HG03378 (cell line): ENCODE results near the gene CAPNS2.
"Not testable (repeated sequence)": the region's sequence is repeated elsewhere in the genome, so short reads cannot be mapped to it uniquely, and the experiment has no call there.

ENCODE experiments used
- ATAC-seq: cut with Tn5 transposase; IDR thresholded peaks from one replicate; pipeline ENCODE4 v1.9.1; 2021; ENCODE audit warnings: mild to moderate bottlenecking, moderate library complexity; ENCODE audit not compliant: unreplicated experiment

The CAPNS2 gene

GRCh38 chr16:55567382-55567781, 898 bp downstream of the CAPNS2 start:
- ATAC-seq, result no peak

DNA sequence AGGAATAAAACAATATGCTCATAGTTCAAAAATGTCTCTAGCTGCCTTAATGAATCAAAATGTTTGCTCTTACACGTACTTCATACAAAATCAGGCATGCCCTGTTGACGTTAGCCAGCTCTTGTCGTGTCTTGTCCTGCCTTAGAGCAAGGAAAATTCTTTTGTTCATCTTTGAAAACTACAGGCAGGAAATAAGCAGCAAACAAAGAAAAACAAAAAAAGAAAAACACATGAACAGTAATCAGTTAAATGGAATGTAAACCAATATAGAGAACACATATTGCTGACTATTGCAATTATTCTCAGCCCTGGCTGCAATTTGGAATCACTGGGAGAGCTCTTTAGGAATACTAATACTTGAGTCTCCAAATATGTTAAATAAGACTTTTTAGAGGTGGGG, 1.7 kb downstream of the CAPNS2 start:
- ATAC-seq, result no peak

DNA sequence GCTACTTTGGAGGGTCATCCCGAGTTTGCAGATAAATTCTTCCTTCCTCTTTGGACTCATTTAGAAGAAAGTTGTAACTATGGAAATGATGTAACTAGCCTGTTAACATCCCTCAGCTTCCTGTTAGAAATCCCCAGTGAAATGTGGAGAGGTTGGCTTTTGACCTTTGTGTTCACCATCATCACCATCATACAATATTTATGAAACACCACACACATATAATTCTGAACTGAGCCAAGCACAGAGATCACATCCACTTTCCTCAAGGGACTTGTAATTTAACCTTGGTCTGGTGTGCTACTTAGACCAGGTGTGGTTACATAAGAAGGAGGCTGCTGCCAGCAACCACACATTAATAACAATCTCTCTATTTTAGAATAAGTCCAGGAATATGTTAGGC, 2.5 kb downstream of the CAPNS2 start:
- no peak for ATAC-seq

DNA sequence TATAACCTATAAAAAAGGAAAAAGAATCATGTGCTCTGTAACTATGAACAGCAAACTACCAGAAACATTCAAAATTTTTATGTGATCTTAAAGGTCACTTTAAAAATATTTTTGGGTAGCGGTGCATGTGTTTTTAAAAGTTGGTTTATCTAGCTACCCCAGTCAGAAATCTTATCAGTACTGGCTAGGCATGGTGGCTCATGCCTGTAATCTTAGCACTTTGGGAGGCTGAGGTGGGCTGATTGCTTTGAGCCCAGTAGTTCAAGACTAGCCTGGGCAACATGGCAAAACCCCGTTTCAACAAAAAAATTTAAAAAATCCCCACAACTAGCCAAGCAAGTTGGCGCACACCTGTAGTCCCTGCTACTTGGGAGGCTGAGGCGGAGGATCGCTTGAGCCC, 3.7 kb downstream of the CAPNS2 start:
- ATAC-seq, result no peak

DNA sequence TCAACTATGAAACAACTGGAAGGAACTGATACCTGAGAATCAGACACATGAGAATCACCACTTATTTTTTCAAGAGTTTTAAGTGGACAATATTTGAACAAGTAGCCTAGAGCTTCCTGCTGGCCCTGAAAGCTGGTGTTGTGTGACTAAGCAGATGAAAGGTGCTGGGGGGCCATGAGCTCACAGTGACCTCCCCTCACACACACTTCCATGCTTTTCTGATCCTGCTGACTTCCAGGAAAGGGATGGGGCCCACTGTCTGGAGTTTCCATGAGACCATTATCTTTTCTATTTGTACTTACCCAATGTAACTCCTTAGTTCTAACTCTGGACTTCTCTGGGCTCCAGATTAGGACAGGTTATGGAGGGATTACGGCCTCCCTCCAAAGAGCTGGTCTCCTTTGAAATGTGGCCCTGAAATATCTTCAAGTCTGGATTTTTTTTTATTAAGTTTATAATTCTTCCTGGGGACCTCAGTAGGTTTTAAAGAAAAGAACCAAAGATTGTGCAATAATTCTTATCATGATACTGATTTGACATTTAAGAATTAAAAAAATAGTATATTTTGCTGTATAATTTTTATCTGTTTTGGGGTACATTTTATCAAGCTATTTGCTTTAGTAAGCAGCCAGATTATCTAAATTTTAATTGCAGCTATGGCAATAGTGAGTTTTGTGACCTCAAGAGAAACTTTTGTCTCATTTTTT, 4.9 kb downstream of the CAPNS2 start:
- no peak for ATAC-seq

- no peak for ATAC-seq
These were observed 6.0 kb downstream of the CAPNS2 start for GRCh38 chr16:55572439-55572838.

- ATAC-seq, result no peak
These were observed 8.3 kb downstream of the CAPNS2 start for GRCh38 chr16:55574811-55575210.

- no peak for ATAC-seq
These were observed 9.0 kb downstream of the CAPNS2 start for GRCh38 chr16:55575496-55575895.

GRCh38 chr16:55576384-55576783, 9.9 kb downstream of the CAPNS2 start:
- ATAC-seq, result no peak

DNA sequence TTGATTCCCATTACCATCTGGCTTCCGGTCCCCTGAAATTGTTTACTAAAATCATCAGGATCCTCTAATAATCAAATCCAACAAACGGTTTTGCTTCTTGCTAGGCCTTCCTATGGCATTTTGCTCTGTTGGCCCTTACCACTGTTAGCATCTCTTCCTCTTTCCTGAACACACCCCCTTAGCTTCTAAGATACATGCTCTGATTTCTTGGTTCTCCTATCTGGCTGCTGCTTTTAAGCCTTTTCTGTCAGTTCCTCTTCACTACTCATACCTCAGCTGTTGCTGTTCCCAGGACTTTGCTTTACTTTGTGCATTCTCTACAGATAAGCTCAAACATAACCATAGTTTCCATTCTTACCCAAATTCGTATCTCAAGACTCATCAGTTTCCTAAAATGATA, 11.4 kb downstream of the CAPNS2 start:
- ATAC-seq, result no peak

- ATAC-seq, result no peak
These were observed 19.1 kb downstream of the CAPNS2 start for GRCh38 chr16:55585631-55586030.

- no peak for ATAC-seq
These were observed 22.3 kb downstream of the CAPNS2 start for GRCh38 chr16:55588799-55589198.

- ATAC-seq, result no peak
These were observed 25.8 kb downstream of the CAPNS2 start for GRCh38 chr16:55592306-55592705.

DNA sequence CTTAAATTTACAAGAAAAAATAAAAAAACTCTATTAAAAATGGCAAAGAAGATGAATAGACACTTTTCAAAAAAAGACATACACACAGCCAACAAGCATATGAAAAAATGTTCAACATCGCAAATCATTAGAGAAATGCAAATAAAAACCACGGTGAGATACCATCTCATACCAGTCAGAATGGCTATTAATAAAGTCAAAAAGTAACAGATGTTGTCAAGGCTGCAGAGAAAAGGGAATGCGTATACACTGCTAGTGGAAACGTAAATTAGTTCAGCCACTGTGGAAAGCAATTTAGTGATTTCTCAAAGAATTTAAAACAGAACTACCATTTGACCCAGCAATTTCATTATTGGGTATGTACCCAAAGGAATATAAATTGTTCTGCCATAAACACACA, 31.4 kb downstream of the CAPNS2 start:
- no peak for ATAC-seq

DNA sequence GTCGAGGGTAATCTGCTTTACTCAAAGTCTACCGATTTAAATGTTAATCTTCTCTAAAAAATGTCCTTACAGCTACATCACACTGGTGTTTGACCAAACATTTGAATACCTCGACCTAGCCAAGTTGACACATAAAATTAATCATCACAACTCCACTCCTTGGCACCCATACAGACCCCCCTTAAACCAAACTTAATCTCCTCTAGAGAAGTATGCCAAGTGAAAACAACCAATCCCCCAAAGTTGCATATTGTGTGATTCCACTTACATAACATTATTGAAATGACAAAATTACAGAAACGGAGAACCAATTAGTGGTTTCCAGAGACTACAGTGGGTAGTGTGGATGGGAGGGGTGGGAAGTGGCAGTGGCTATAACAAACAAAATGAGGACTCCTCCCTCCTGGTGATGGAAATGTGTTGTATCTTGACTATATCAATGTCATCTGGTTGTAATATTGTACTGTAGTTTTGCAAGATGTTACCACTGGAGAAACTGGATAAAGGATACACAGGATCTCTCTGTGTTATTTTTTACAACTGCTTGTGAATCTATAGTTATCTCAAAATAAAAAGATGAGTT, 39.4 kb downstream of the CAPNS2 start:
- no peak for ATAC-seq

DNA sequence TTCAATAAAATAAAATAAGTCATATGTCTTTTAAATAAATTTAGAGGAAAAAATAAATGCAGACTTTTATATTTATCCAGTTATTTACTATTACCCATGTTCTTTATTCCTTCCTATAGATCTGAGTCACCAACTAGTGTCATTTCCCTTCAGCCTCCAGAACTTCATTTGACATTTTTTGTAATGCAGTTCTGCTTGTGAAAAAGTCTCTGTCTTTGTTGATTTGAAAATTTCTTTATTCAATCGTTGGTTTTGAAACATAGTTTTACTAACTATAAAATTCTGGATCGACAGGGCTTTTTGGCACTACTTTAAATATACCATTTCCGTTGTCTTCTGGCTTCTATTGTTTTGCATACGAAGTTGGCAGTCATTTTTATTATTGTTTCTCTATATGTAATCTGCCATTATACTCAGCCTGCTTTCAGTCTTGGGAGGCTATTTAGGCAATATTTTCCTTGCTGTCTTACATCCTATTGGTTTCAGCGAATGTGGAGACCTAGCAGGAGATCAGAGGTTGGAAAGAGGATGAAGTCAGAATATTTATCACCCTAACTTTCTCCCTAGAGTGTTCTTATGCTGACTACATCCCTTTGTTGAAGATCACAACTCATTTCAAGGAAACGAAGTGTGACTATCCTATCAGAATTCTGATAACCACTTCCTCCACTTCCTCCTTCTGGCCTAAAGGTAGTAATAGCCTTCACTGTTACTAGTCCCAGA, 47.3 kb downstream of the CAPNS2 start:
- no peak for ATAC-seq

- no peak for ATAC-seq
These were observed 48.6 kb downstream of the CAPNS2 start for GRCh38 chr16:55615071-55615470.

DNA sequence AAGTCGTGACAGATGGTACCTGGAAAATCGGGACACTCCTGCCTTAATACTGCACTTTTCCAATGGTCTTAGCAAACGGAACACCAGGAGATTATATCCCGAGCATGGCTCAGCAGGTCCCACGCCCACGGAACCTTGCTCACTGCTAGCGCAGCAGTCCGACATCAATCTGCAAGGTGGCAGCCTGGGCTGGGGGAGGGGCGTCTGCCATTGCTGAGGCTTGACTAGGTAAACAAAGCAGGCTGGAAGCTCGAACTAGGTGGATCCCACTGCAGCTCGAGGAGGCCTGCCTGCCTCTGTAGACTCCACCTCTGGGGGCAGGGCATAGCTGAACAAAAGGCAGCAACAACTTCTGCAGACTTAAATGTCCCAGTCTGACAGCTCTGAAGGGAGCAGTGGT, 49.2 kb downstream of the CAPNS2 start:
- ATAC-seq, result not testable (repeated sequence)
